DMS 273 treated with DMSO at 0.1 percent for 48 hours (cell line): Measurements from ENCODE around the gene AEN.

Source experiments
- DNase-seq: peaks from one replicate; lab custom pipeline; 2025; lab: John Stamatoyannopoulos, UW

Gene AEN, protein sequence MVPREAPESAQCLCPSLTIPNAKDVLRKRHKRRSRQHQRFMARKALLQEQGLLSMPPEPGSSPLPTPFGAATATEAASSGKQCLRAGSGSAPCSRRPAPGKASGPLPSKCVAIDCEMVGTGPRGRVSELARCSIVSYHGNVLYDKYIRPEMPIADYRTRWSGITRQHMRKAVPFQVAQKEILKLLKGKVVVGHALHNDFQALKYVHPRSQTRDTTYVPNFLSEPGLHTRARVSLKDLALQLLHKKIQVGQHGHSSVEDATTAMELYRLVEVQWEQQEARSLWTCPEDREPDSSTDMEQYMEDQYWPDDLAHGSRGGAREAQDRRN

DNA sequence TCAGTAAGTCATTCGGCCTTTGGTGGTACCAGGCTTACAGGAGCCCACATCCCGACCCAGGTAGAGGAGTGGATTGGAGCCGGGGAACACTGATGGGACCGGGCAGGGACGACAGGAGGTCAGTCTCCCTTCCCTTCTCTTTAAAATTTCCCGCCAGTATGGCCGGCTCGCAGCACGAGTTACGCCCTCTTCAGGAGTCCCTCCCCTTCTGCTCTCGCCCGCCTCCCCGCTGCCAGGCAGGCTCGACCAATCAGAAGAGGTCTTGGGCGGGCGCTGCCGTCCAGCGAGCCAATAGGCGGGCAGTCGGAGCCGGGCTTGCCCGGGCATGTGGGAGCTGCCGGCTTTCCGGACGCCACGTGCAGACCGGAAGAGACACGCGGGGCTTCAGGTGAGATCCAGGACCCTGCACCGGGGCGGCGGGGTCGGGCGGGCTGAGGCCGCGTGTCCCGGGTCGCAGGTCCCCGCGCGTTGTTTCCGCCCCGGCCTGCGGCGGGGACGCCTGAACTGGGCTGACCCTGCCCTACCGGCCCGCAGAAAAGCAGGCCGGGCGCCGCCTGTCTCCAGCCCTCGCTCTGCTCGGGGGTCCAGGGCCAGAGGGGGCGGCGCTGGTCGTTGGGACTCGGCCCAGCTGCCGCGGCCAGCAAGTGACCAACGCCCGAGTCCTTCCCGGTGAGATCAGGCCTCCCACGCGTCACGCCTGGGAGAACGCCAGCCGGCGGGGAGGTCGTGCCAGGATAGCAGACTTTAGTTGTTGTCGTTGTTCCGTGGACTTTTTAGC lies at the start of gene AEN:
TSS of gene AEN (plus strand) at position 346 of the 778 bp plus-strand sequence. CDS start 4,870 bp downstream, outside the sequence.
- peak; percentile 77 for DNase-seq

DNA sequence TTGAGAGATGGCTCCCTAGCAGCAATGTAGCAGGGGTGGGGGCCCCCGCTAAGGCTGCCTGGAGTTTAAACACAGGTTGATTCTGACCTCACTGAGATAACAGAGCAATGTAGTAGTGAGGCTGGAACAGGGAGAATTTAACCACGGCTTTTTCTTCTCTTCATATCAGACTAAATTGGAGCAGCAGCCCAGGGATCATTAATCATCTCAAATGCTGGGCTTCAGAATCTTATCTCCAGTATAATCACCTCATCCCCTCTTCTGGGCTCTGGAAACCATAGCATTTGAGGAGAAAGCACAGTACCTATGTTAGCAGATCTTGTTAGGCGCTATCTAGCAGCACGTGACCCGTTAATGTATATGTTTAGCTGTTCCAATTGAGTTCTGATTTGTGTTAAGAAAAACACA lies 49.3 kb upstream of the AEN start:
- no peak for DNase-seq

- DNase-seq = no peak
These were observed 47.1 kb upstream of the AEN start for GRCh38 chr15:88574077-88574476.

GRCh38 chr15:88574655-88575054 lies 46.5 kb upstream of the AEN start:
- DNase-seq = no peak

- no peak for DNase-seq
These were observed 41.8 kb upstream of the AEN start for GRCh38 chr15:88579322-88579721.

DNA sequence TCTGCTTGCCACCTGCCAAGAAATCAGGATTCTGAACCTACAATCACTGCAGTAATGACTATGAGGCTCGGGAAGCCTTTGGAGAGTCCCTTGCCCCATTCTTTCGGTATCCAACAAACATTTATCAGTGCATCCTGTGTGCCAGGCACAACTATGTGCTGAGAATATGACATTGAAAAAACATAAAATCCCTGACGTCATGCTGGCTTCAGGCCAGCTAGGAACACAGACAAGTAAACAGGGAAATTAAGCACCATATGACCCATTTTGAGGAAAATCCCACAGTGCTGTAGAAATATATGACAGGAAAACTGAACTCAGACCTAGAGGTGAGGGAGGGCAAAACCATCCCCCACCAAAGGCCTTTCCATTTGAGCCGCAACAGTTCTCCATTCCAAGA lies 40.6 kb upstream of the AEN start:
- no peak for DNase-seq

DNA sequence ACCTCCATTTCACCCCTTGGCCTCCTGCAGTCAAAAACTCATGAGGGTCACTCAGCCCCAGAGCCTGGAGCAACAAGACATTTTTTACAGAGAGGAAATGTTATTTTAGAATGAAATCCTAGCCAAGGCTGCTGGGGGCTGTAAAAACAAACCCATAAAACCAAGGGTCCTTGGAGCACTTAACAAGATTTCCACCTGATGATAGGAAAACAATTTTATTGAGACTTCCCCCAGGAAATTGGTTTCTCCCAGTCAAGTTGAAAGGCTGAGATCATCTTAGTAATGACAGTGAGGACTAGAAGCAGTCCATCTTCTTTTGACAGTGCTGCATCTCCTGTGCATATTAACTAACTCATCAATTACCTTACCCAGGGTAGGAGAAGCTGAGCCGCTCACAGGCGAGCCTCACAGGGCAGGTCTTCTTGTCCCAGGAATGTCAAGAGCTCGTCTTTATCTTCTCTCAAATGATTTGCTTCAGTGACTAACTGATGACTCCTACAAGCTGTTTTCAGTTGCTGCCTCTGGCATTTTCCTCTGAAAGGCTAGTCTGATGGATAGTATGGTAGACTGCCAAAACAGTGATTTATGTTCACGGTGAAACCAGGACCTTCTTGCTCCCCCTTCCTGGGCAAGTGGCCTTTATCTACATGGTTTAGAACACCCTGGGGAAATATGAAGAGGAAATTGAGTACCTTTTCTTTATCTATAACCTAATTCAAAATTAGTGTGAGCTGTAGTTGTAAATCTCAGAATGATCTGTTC lies 34.6 kb upstream of the AEN start:
- DNase-seq = no peak

DNA sequence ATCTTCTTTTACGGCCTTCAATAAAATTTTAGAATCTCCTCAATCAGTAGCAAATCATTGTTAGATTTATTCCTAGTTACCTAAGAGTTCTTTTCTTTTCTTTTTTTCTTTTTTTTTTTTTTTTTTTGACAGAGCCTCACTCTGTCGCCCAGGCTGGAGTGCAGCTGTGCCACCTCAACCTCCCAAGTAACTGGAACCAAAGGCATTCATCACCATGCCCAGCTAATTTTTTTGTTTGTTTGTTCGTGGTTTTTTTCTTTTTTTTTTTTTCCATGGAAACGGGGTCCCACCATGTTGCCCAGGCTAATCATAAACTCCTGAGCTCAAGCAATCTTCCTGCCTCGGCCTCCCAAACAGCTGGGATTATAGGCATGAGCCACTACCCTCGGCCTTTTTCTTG lies 30.4 kb upstream of the AEN start:
- no peak for DNase-seq

- no peak for DNase-seq
These were observed 29.8 kb upstream of the AEN start for GRCh38 chr15:88591384-88591783.

- no peak for DNase-seq
These were observed 17.3 kb upstream of the AEN start for GRCh38 chr15:88603885-88604284.

GRCh38 chr15:88604381-88605188 lies 16.6 kb upstream of the AEN start:
- DNase-seq = no peak

- DNase-seq = no peak
These were observed 15.7 kb upstream of the AEN start for GRCh38 chr15:88605189-88606069.

GRCh38 chr15:88606070-88606794 lies 14.9 kb upstream of the AEN start:
- no peak for DNase-seq

DNA sequence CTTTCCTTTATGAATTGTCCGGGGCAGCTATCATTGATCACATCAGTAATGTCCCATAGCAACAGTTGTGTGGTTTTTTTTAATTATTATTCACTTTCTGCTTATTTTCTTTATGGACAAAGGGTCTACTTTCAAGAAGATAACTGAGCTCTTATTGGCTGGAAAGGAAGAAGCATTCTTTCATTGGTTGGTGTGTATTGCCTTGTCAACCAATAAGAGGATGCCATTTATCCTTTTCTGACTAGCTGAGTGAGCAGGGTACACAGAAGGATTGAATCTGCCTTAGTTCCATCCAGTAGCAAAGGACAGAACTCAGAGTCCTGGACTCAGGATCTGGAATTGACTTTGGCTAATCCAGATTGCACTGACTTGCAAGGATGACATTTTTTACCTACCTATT lies 13.2 kb upstream of the AEN start:
- no peak for DNase-seq

- no peak for DNase-seq
These were observed 12.4 kb upstream of the AEN start for GRCh38 chr15:88608607-88609181.

DNA sequence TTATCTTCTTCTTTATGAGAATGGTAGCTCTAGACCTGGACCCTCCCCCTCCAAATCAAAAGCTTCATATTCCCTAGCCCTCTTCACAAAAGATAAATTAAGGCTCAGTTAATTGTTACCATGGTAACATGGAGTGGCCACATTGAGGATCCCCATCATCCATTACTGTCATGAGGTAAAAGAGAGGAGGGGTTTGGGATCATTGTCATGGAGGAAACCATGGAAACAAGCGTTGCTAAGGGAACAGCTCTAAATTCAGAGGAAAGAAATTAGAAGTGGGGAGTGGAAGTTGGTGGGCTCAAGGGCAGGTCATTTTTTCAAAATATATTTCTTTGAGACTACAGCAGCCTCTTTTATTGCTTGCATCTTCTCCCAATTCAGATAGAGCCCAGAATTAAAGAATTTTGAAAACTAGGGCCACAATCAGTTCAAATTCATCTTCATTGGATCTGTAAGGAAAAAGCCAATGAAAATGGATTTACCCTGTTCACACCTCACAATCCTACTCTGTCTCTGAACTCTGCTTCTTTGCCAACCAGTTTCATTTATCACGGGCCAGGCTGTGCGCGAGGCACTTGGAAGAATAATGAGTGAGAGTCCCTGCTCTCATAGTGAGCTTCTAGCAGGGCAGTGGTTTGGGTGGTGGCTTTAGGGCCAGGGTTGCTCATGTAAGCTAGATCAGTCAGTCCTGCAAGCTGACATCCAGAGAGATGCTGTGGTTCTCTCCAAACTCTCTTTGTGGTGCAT lies 11.6 kb upstream of the AEN start:
- DNase-seq = no peak

- no peak for DNase-seq
These were observed 10.4 kb upstream of the AEN start for GRCh38 chr15:88610701-88611231.

DNA sequence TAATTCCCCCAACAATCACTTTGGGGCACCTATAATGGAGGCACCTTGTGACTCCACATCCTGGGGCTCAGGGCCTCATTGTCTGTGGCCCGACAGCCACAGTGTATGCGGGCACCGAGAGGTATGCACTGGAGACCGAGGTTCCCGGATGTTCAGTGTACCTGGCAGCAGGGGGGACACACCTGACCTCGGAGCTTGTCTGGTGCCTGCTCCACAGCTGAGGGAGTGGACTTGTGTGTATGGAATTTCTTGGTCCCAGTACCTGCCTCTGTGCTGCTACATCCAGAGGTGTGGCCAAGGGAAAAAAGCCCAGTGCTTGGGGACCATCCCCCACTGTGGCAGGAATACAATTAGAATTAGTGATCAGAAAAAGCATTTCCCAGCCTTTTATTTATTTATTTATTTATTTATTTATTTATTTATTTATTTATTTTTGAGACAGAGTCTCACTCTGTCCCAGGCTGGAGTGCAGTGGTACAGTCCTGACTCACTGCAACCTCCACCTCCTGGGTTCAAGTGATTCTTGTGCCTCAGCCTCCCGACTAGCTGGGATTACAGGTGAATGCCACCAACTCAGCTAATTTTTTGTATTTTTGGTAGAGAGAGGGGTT lies 8.8 kb upstream of the AEN start:
- no peak for DNase-seq
